IMR-90 (cell line): ENCODE measurements around the gene YAE1. TPM values are rescaled to one million over a fixed set of nuclear protein-coding genes. Genes with fewer than 3 reads are reported as not detected.

Source experiments
- ATAC-seq: fragments of 200-7000 bp; cut with Tn5 transposase; 2 replicates; pipeline ENCODE4 v1.9.1; 2020; ENCODE audit warnings: low read depth, mild to moderate bottlenecking, moderate library complexity
- BruUV-seq: library from RNA; stranded (reverse); fragments of 400-500 nt; replicated peaks from 2 replicates; lab custom pipeline; 2021; lab: Mats Ljungman, UMichigan
- CTCF ChIA-PET: fragments of 300-600 bp; formaldehyde crosslinking; extraction: SDS; loops from one replicate; lab custom pipeline; 2021; ENCODE audit warnings: antibody characterized with exemption; lab: Yijun Ruan, JAX
- POLR2A ChIA-PET: fragments of 300-600 bp; sonication (Branson Sonifier 250); formaldehyde crosslinking; loops from one replicate; lab custom pipeline; 2022; ENCODE audit warnings: antibody characterized with exemption; ENCODE audit not compliant: unreplicated experiment; lab: Charles Lee
- DNase-seq: peaks from one replicate; pipeline ENCODE4 v3.0.0; 2013
- H2AFZ ChIP-seq: replicated peaks from 2 replicates; pipeline ENCODE3; 2013; ENCODE audit warnings: low read length, mild to moderate bottlenecking; ENCODE audit not compliant: poor library complexity
- H2AK5ac ChIP-seq: 2 replicates; pipeline ENCODE4 v1.6.1; 2013; ENCODE audit warnings: low read depth, low read length, inconsistent platforms
- H2AK9ac ChIP-seq: replicated peaks from 2 replicates; pipeline ENCODE3; 2013; ENCODE audit warnings: mild to moderate bottlenecking, low read depth, low read length, moderate library complexity; ENCODE audit not compliant: poor library complexity
- H2BK120ac ChIP-seq: 2 replicates; pipeline ENCODE4 v1.6.1; 2013; ENCODE audit warnings: low read depth, low read length, inconsistent platforms
- H2BK15ac ChIP-seq: 3 replicates; pipeline ENCODE4 v1.6.1; 2013; ENCODE audit warnings: low read depth, low read length, inconsistent platforms
- H2BK20ac ChIP-seq: 2 replicates; pipeline ENCODE4 v1.6.1; 2013; ENCODE audit warnings: low read depth, mild to moderate bottlenecking, inconsistent platforms, low read length, moderate library complexity
- H2BK5ac ChIP-seq: 2 replicates; pipeline ENCODE4 v1.6.1; 2013; ENCODE audit warnings: mild to moderate bottlenecking, low read depth, low read length, inconsistent platforms; ENCODE audit not compliant: poor library complexity, severe bottlenecking
- H3K14ac ChIP-seq: replicated peaks from 2 replicates; pipeline ENCODE4 v1.6.1; 2013; ENCODE audit warnings: low read depth, low read length, inconsistent platforms
- H3K18ac ChIP-seq: 2 replicates; pipeline ENCODE4 v1.6.1; 2013; ENCODE audit warnings: low read depth, low read length, control low read depth
- H3K23ac ChIP-seq: 2 replicates; pipeline ENCODE4 v1.6.1; 2013; ENCODE audit warnings: low read depth, low read length, inconsistent platforms
- H3K27ac ChIP-seq: 2 replicates; pipeline ENCODE4 v1.5.1; 2013; ENCODE audit warnings: mild to moderate bottlenecking, control low read depth, low read length; ENCODE audit not compliant: insufficient read depth
- H3K27me3 ChIP-seq: 2 replicates; pipeline ENCODE4 v1.6.1; 2013; ENCODE audit warnings: low read length; ENCODE audit not compliant: control insufficient read depth, insufficient read depth
- H3K36me3 ChIP-seq: 2 replicates; pipeline ENCODE4 v1.6.1; 2013; ENCODE audit warnings: low read length, mixed read lengths; ENCODE audit not compliant: control insufficient read depth, insufficient read depth
- H3K4ac ChIP-seq: 2 replicates; pipeline ENCODE4 v1.6.1; 2013; ENCODE audit warnings: low read depth, low read length, inconsistent platforms
- H3K4me1 ChIP-seq: 2 replicates; pipeline ENCODE4 v1.6.1; 2013; ENCODE audit warnings: low read length, mixed read lengths; ENCODE audit not compliant: control insufficient read depth, insufficient read depth
- H3K4me2 ChIP-seq: 2 replicates; pipeline ENCODE4 v1.6.1; 2013; ENCODE audit warnings: low read depth, mild to moderate bottlenecking, control low read depth, low read length, moderate library complexity
- H3K4me3 ChIP-seq: 2 replicates; pipeline ENCODE4 v1.5.1; 2013; ENCODE audit warnings: low read depth, mild to moderate bottlenecking, control low read depth, low read length, moderate library complexity; ENCODE audit not compliant: insufficient read depth
- H3K56ac ChIP-seq: 2 replicates; pipeline ENCODE4 v1.6.1; 2013; ENCODE audit warnings: low read length, inconsistent platforms; ENCODE audit not compliant: insufficient read depth; ENCODE audit errors: extremely low read depth
- H3K79me1 ChIP-seq, 2 experiments: 2 replicates each; pipeline ENCODE4 v1.6.1; 2013; ENCODE audit warnings: low read length in 2 of 2, inconsistent platforms in 1 of 2, low read depth in 1 of 2
- H3K9ac ChIP-seq: 2 replicates; pipeline ENCODE4 v1.6.1; 2013; ENCODE audit warnings: low read depth, low read length, control low read depth
- H3K9me1 ChIP-seq: 2 replicates; pipeline ENCODE4 v1.6.1; 2013; ENCODE audit warnings: low read length, inconsistent platforms; ENCODE audit not compliant: insufficient read depth
- H3K9me3 ChIP-seq: 2 replicates; pipeline ENCODE4 v1.6.1; 2013; ENCODE audit warnings: low read length; ENCODE audit not compliant: control insufficient read depth, insufficient read depth
- H4K20me1 ChIP-seq: 2 replicates; pipeline ENCODE4 v1.6.1; 2013; ENCODE audit warnings: low read length, inconsistent platforms; ENCODE audit not compliant: insufficient read depth
- H4K5ac ChIP-seq: 2 replicates; pipeline ENCODE4 v1.6.1; 2013; ENCODE audit warnings: mild to moderate bottlenecking, low read depth, low read length, control low read depth
- H4K8ac ChIP-seq, 2 experiments: 2 replicates each; pipeline ENCODE4 v1.6.1; 2013; ENCODE audit warnings: low read depth in 2 of 2, low read length in 2 of 2, control low read depth in 1 of 2, inconsistent platforms in 1 of 2
- H4K91ac ChIP-seq: 2 replicates; pipeline ENCODE4 v1.6.1; 2013; ENCODE audit warnings: low read depth, low read length, inconsistent platforms; ENCODE audit not compliant: insufficient read depth
- BHLHE40 ChIP-seq: fragments of 150-350 bp; IDR thresholded peaks from 2 replicates; pipeline ENCODE4 v1.6.1; 2016; ENCODE audit warnings: mild to moderate bottlenecking, low read depth, low read length
- CEBPB ChIP-seq: IDR thresholded peaks from 2 replicates; pipeline ENCODE4 v1.6.1; 2012; ENCODE audit warnings: low read depth, low read length, improper control_type of control experiment
- CHD1 ChIP-seq: IDR thresholded peaks from 2 replicates; pipeline ENCODE4 v1.6.1; 2012; ENCODE audit warnings: low read depth, low read length, improper control_type of control experiment
- CTCF ChIP-seq: conservative IDR thresholded peaks from 2 replicates; pipeline ENCODE4 v1.5.1; 2012; ENCODE audit warnings: mild to moderate bottlenecking, low read depth, low read length, improper control_type of control experiment
- ELK1 ChIP-seq: fragments of 150-350 bp; IDR thresholded peaks from 2 replicates; pipeline ENCODE4 v1.6.1; 2016; ENCODE audit warnings: low read depth, mild to moderate bottlenecking, low read length, moderate library complexity, borderline replicate concordance
- FOS ChIP-seq: fragments of 150-350 bp; IDR thresholded peaks from 2 replicates; pipeline ENCODE4 v1.6.1; 2016; ENCODE audit warnings: low read depth, low read length
- MAFK ChIP-seq: IDR thresholded peaks from 2 replicates; pipeline ENCODE4 v1.6.1; 2012; ENCODE audit warnings: low read depth, low read length, improper control_type of control experiment
- MAZ ChIP-seq: IDR thresholded peaks from 2 replicates; pipeline ENCODE4 v1.6.1; 2012; ENCODE audit warnings: low read depth, mild to moderate bottlenecking, low read length, improper control_type of control experiment, moderate library complexity, borderline replicate concordance
- MXI1 ChIP-seq: IDR thresholded peaks from 2 replicates; pipeline ENCODE4 v1.6.1; 2012; ENCODE audit warnings: low read depth, mild to moderate bottlenecking, low read length, moderate library complexity, borderline replicate concordance
- NFE2L2 ChIP-seq: fragments of 150-350 bp; IDR thresholded peaks from 2 replicates; pipeline ENCODE4 v1.6.1; 2016; ENCODE audit warnings: low read depth, mild to moderate bottlenecking, low read length
- POLR2A ChIP-seq: IDR thresholded peaks from 2 replicates; pipeline ENCODE4 v1.6.1; 2012; ENCODE audit warnings: mild to moderate bottlenecking, low read depth, low read length
- RAD21 ChIP-seq: IDR thresholded peaks from 2 replicates; pipeline ENCODE4 v1.6.1; 2012; ENCODE audit warnings: low read length, improper control_type of control experiment
- RCOR1 ChIP-seq: IDR thresholded peaks from 2 replicates; pipeline ENCODE4 v1.6.1; 2012; ENCODE audit warnings: mild to moderate bottlenecking, low read length, improper control_type of control experiment; ENCODE audit not compliant: insufficient replicate concordance
- RFX5 ChIP-seq: IDR thresholded peaks from 2 replicates; pipeline ENCODE4 v1.8.0; 2012; ENCODE audit warnings: low read depth, mild to moderate bottlenecking, low read length, moderate library complexity
- SMC3 ChIP-seq: fragments of 150-350 bp; IDR thresholded peaks from 2 replicates; pipeline ENCODE4 v1.6.1; 2016; ENCODE audit warnings: low read depth, mild to moderate bottlenecking, antibody characterized with exemption, low read length, moderate library complexity
- USF2 ChIP-seq: fragments of 150-350 bp; IDR thresholded peaks from 2 replicates; pipeline ENCODE4 v1.6.1; 2017; ENCODE audit warnings: mild to moderate bottlenecking, antibody characterized with exemption, low read length, low read depth
- WGBS, 2 experiments: methylation state at CpG; one replicate each; pipeline versions ENCODE4 v1.1.5 to v1.1.7; 2013; ENCODE audit warnings: missing lambda C conversion rate in 2 of 2; ENCODE audit not compliant: insufficient read length in 1 of 2; ENCODE audit errors: extremely low coverage in 2 of 2; 5-methylcytosine and 5-hydroxymethylcytosine counted together
- dilution Hi-C: fragments of 300-500 bp; cut with HindIII; formaldehyde crosslinking; loops from one replicate; pipeline ENCODE4 v1.14.3; 2018; ENCODE audit warnings: low sequenced_read_pairs; ENCODE audit not compliant: unreplicated experiment
- in situ Hi-C: fragments of 300-500 bp; cut with MboI; formaldehyde crosslinking; loops from 3 replicates; pipeline ENCODE4 v1.14.3; 2019; ENCODE audit warnings: low sequenced_read_pairs, inconsistent platforms, mixed read lengths
- intact Hi-C: fragments of 100-400 bp; cut with micrococcal nuclease; formaldehyde crosslinking; loops from 2 replicates; pipeline ENCODE4 v1.10.0; 2022
- polyA plus RNA-seq, 3 experiments: library from polyadenylated mRNA; depleted of rRNA; stranded (reverse); fragments of >200 nt; gene quantifications; 2 replicates each; pipeline ENCODE4 v1.2.3, GENCODE V29; 2012; ENCODE audit warnings: low replicate concordance in 1 of 3
- total RNA-seq: library from RNA; depleted of rRNA; stranded (reverse); fragments of >200 nt; gene quantifications from 2 replicates; pipeline ENCODE4 v1.2.3, GENCODE V29; 2012

YAE1 gene
- total and polyA plus RNA-seq, 2 of the 4 experiments (the other 2 are of a cell fraction), result 28.6 to 36.7 TPM

- no peak for ATAC-seq
- no peaks in the 10 kb centered on the region for H3K9me3 ChIP-seq
- ChIA-PET POLR2A (no interaction called here), CTCF (interaction anchor here (0.6 to 1.8 kb wide), 2 partner anchors 13 to 34 kb away, joined by 3 to 4 read pairs; no protein-coding TSS in a partner anchor)
- no peak overlapping the region for H3K14ac ChIP-seq
- H3K79me1 ChIP-seq, result peaks cover 17 to 32% of the 10 kb centered on the region in 2 experiments; a peak in 3 of 4 replicates
- H4K5ac ChIP-seq, result no peak overlapping the region
- no peak overlapping the region for H2AK9ac ChIP-seq
- no TSS peak for BruUV-seq
- H2BK120ac ChIP-seq, result no peak overlapping the region
- H2BK20ac ChIP-seq, result no peak overlapping the region
- dilution Hi-C loops, result no loop called here
- in situ Hi-C loops, result no loop called here
- no peaks in the 10 kb centered on the region for H4K20me1 ChIP-seq
- no CpG with 5 or more reads among the region's 2 CpGs for WGBS, 2 experiments
- no peak overlapping the region for H3K4ac ChIP-seq
- H3K18ac ChIP-seq, result no peak overlapping the region
- H3K4me3 ChIP-seq, result peak overlapping the region; percentile 97
- no peak overlapping the region for H3K27ac ChIP-seq
- peak overlapping the region; percentile 95 for H3K4me2 ChIP-seq
- H3K4me1 ChIP-seq, result peaks cover 3% of the 10 kb centered on the region; the same call in 1 of the 2 replicates
- H3K9ac ChIP-seq, result peak overlapping the region; percentile 99; the same call in 1 of the 2 replicates
- H3K9me1 ChIP-seq, result no peaks in the 10 kb centered on the region
- peak overlapping the region; percentile 65; the same call in 1 of the 2 replicates for H3K56ac ChIP-seq
- H3K27me3 ChIP-seq, result no peaks in the 10 kb centered on the region
- no peak overlapping the region for H2AK5ac ChIP-seq
- no peak overlapping the region for H2BK15ac ChIP-seq
- H4K8ac ChIP-seq, result no peak overlapping the region
- no peak for TF ChIP-seq USF2
- TF ChIP-seq CHD1, result no peak
- TF ChIP-seq FOS, result no peak
- no peak for TF ChIP-seq MAZ
- TF ChIP-seq RCOR1, result no peak
- TF ChIP-seq CTCF, result no peak
- TF ChIP-seq RAD21, result no peak
- TF ChIP-seq RFX5, result no peak
- TF ChIP-seq MAFK, result no peak
- TF ChIP-seq MXI1, result no peak
- no peak for TF ChIP-seq ELK1
- TF ChIP-seq BHLHE40, result no peak
- TF ChIP-seq CEBPB, result no peak
- no peak for TF ChIP-seq POLR2A
- no peak for TF ChIP-seq SMC3
- TF ChIP-seq NFE2L2, result no peak
- peaks cover 6% of the 10 kb centered on the region; the same call in 1 of the 2 replicates for H3K36me3 ChIP-seq
- H2BK5ac ChIP-seq, result no peak overlapping the region
- H2AFZ ChIP-seq, result no peak overlapping the region
- intact Hi-C loops, result no loop called here
- H4K91ac ChIP-seq, result no peak overlapping the region
- peak overlapping the region; percentile 38; the same call in 1 of the 2 replicates for H3K23ac ChIP-seq
- DNase-seq, result peak; percentile 32
Measured at GRCh38 chr7:39567294-39567693, 1.1 kb downstream of the YAE1 start.
